T-helper 9 cell (primary cell): Measurements from ENCODE around the gene PRSS57.
A peak's percentile ranks its signal among the peaks of the same experiment; 100 is the strongest.
"Not testable (repeated sequence)": the region's sequence is repeated elsewhere in the genome, so short reads cannot be mapped to it uniquely, and the experiment has no call there.

Experiments
- DNase-seq: peaks from one replicate; pipeline ENCODE4 v3.0.0-alpha.2; 2020
- total RNA-seq, 2 donors: gene quantifications; one replicate each; lab custom pipeline; 2026; lab: John Stamatoyannopoulos, UW

Gene PRSS57
- total RNA-seq = 0 reads per million in 2 donors

DNA sequence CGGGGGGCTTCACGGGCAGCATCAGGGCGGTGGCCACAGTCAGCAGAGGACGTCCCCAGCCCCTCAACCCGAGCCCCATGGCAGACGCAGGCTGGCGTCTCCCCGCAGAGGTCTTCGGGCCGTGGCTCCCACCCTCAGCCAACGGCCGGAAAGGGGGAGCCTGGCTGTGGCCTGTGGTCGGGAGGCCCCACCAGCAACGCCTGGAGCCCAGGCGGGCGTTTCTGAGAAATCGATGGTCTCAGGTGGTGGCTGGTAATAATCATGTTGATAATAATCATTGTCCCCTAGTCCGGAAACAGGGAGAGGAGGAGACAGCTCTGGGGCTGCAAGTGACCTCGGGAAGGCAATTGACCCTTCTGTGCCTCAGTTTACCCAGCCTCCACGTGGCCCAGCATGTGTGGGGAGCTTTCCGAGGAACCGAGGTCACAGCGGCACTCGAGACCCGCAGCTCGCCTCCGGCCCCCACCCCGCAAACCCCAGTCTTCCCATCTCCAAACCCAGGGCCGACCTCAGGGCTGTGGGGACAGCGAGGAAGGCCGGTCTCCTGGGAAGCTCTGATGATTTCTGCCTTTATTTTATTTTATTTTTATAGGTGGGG is at the start of gene PRSS57:
PRSS57 (minus strand) TSS at position 101 of the 598 bp plus-strand sequence; CDS start at position 79, 22 bp downstream.
- DNase-seq = no peak

- DNase-seq = no peak
Measured at GRCh38 chr19:743168-743687, 48.0 kb upstream of the PRSS57 start.

DNA sequence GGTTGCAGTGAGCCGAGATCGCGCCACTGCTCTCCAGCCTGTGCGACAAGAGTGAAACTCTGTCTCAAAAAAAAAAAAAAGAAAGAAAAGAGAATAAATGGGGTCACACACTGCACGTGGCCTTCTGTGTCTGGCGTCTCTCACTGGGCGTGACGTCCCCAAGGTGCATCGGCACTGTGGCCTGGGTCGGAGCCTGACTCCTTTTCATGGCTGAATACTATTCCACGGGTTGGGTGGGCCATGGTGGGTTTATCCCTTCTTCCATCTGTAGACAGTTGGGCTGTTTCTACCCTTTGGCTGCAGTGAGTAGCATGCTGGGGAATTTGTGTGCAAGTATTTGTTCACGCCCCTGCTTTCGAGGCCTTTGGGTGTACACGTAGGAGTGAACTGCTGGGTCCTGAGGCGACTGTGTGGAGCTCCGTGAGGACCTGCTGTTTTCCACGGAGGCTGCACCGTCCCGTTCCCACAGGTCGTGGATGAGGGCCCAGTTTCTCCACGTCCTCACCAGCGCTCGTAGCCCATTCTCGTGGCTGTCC is 47.4 kb upstream of the PRSS57 start:
- no peak for DNase-seq

GRCh38 chr19:741506-742131 is 46.4 kb upstream of the PRSS57 start:
- no peak for DNase-seq

DNA sequence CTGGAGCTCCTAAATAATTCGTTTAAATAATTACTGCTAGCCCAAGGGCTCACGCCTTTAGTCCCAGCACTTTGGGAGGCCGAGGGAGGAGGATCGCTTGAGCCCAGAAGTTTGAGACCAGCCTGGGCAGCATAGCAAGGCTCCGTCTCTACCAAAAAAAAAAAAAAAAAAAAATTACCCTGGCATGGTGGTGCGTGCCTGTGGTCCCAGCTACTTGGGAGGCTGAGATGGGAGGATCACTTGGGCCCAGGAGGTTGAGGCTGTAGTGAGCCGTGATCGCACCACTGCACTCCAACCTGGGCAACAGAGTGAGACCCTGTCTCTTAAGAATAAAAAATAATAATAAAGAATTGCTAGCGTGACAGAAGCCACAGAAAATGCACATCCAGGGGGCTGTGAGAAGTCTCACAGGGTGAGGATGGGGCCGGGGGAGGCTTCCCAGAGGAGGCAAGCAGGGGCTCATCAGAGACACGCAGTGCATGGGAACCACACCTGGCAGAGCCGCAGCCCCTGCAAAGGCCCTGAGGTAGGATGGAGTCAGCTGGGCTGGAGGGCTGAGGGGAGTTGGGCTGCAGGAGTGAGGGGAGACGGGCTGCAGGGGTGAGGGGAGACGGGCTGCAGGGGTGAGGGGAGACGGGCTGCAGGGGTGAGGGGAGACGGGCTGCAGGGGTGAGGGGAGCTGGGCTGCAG is 45.7 kb upstream of the PRSS57 start:
- DNase-seq = not testable (repeated sequence)

DNA sequence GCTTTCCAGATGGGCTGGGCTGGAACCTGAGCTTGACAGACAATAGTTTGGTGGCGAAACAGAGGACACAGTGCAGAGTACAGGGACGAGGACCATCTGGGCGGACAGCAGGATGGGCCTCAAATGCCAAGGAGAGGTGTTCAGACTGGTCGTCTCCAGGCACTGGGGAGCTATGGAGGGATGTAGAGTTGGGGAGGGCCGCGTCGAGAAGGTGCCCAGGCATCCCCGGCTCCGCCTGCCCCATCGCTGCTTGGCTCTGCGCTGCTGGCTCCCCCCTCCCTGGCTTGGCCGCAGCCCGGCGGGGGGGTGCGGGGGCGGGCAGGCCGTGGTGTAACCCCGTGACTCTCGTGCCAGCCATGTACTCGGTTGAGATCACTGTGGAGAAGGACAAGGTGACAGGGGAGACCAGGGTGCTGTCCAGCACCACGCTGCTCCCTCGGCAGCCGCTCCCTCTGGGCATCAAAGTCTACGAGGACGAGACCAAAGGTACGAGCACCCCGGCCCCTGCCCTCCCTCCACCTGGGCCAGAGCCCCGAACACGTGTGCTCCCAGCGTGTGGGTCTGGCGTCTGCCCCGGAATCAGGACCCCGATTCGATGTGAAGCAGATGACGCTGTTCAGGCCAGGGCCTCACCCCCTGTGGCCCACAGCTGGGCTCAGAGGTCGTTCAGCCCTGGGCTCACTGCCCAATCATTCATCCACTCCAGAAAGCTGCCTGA is 44.9 kb upstream of the PRSS57 start:
- no peak for DNase-seq

DNA sequence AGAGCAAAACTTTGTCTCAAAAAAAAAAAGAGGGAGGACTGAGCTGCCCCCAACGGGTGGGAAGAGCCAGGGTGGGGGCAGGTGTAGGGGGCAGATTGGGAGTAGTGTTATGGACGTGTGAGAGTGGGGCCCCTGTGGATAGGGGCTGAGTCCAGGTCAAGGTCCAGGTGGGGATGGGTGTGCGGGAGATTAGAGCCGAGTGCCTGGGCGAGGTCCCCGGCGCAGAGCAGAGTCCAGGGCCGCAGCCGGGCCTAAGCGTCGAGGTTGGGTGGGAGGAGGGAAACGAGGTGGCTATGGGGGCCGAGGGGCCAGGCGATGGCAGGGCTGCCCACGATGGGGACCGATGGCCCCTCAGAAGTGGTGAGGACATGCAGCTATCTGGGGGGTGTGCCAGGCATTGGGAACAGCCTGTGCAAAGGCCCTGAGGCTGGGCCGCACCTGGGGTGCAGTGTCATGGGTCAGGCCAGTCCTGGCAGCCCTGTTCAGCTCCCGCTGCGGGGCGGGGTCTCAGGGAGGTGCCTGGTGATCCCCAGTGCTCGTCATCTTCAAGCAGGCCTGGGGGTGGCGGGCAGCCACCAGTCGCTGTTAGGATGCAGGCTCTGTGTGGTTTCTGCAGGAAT is 43.4 kb upstream of the PRSS57 start:
- no peak for DNase-seq

DNA sequence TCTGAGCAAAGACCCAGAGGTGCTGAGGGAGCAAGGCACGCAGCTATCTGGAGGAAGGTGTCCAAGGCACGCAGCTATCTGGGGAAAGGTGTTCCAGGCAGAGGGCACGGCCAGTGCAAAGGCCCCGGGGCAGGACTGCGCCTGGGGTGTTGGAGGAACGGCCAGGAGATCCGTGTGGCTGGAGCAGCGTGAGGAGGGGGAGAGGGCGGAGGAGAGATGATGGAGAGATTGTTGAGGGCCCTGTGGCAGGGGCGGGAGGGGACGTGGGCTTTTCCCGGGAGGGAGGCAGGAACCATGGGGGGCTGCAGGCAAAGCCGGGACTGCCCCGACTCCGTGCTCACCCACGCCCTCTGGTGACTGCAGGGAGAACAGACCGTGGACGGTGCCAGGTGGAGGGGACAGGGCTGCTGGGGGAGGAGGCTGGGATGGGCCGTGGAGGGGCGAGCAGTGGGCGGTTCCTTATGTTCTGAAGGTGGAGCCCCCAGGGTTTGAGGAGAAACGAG is 42.4 kb upstream of the PRSS57 start:
- DNase-seq = peak; percentile 56

DNA sequence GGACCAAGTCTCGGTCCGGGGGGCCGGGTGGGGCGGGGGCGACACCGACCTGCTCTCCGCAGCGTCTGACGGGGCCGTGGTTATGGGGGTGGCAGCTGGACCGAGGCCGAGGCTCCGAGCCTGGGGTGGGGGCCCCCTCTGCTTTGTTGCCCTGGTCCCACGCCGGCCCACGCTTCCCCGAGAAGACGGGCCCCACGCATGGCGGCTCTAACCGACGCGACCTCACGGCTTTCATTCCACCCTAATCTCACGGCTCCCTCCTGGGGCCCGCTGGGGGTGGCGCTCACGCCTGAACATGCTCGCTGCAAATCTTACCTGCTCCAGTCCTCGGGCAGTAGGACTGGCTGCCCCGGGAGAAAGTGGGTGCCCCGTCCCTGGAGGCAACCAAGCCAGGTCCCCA is 40.9 kb upstream of the PRSS57 start:
- DNase-seq = no peak

DNA sequence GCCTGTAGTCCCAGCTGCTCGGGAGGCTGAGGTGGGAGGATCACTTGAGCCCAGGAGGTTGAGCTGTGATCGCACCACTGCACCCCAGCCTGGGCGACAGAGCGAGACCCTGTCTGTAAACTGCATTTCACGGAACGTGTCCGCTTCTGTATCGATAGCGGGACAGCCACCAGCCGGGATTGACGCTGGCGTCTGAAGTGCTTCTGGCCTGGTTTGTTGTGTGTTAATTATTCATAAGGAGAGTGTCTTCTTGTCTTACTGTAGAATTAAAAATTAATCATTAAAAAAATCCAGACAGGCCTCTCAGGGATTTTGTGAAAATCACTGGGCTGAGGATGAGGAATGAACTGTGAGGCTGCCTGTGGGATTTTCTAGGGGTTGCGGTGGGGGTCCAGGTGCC is 39.5 kb upstream of the PRSS57 start:
- DNase-seq = no peak

DNA sequence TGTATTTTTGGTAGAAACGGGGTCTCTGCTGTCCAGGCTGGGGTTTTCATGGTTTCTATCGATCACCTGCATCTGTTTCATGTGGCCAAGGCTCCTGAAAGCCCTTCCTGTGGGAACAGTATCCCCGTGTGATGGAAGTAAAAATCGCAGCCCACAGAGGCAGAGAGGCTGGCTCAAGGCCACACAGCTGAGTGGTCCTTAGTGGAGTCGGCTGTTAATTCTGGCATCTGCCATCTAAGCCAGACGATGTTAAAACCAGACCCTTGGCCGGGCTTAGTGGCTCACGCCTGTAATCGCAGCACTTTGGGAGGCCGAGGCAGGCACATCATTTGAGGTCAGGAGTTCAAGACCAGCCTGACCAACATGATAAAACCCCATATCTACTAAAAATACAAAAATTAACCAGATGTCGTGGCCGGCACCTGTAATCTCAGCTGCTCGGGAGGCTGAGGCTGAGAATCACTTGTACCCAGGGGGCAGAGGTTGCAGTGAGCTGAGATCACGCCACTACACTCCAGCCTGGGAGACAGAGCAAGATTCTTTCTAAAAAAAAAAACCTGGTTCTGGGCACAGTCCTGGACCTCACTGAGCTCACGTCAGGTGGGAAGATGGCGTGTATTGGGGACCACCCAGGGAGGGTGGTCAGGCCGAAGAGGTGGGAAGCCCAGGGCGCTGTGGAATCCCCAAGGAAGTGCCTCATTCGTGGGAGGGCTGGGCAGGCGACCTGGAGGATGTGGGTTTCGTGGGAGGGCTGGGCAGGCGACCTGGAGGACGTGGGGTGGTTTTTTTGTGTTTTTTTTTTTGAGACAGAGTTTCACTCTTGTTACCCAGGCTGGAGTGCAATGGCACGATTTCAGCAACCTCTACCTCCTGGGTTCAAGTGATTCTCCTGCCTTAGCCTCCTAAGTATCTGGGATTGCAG is 37.2 kb upstream of the PRSS57 start:
- no peak for DNase-seq

GRCh38 chr19:731000-731399 is 35.7 kb upstream of the PRSS57 start:
- no peak for DNase-seq

- no peak for DNase-seq
Measured at GRCh38 chr19:729965-730668, 34.9 kb upstream of the PRSS57 start.

DNA sequence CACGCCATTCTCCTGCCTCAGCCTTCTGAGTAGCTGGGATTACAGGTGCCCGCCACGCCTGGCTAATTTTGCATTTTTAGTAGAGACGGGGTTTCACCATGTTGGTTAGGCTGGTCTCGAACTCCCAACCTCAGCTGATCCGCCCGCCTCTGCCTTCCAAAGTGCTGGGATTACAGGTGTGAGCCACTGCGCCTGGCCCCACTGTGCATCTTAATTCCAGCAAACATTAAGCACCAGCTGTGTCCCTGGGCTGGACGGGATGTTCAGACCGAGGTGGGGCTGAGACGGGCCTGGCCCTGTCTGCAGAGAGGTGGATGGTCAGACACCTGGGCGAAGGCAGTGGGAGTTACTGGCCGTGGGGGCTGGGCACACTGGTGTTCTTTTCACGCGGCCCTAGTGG is 34.3 kb upstream of the PRSS57 start:
- DNase-seq = not testable (repeated sequence)

DNA sequence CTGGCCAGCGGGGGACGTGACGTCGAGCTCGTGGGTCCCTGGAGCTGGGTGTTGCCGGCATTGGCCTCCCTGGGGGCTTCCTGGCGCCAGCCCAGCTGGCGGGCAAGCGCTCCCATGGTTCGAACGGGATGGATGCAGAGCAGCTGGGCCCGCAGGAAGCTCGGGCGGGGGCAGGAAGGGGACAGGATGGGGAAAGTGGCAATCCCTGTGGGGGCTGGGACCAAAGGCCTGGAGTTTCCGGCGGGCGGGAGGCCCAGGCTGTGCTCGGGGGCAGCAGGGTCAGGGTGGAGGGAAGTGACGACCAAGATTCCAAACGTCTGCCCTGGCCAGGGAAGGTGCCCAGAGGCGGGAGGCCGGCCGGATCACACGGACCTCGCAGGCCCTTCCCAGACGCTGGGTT is 32.8 kb upstream of the PRSS57 start:
- DNase-seq = no peak

GRCh38 chr19:726993-727956 is 32.0 kb upstream of the PRSS57 start:
- no peak for DNase-seq

GRCh38 chr19:725461-726089 is 30.3 kb upstream of the PRSS57 start:
- DNase-seq = no peak

DNA sequence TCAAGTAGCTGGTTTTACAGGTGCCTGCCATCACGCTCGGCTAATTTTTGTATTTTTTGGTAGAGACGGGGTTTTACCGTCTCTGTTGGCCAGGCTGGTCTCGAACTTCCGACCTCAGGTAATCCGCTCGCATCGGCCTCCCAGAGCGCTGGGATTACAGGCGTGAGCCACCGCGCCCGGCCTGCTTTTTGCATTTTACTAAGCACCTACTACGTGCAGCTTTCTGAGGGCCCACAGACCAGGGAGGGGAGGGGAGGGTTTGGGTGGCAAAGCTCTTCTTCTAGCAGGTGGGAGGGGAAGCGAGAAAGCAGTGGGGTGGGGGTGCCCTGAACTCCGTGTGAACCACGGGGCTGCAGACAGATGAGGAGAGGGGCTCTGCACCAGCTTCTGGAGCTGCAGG is 28.5 kb upstream of the PRSS57 start:
- DNase-seq = no peak

- DNase-seq = no peak
Measured at GRCh38 chr19:723247-723646, 28.0 kb upstream of the PRSS57 start.
